DND-41 (cell line): Measurements from ENCODE around the gene CRAMP1.

Source experiments
- ATAC-seq: fragments of 200-7000 bp; cut with Tn5 transposase; 3 replicates; pipeline ENCODE4 v1.9.1; 2021; ENCODE audit warnings: low read depth; ENCODE audit not compliant: insufficient read depth
- DNase-seq: peaks from one replicate; pipeline ENCODE4 v3.0.0-alpha.2; 2020
- H2AFZ ChIP-seq: 2 replicates; pipeline ENCODE4 v1.6.0; 2012; ENCODE audit warnings: low read depth, low read length
- H3K27ac ChIP-seq: 2 replicates; pipeline ENCODE4 v1.5.1; 2012; ENCODE audit warnings: low read length, inconsistent platforms
- H3K27me3 ChIP-seq: fragments of 200-600 bp; sonication (generic); 2 replicates; pipeline ENCODE4 v1.6.0; 2012; ENCODE audit warnings: low read length, mild to moderate bottlenecking, inconsistent platforms; ENCODE audit not compliant: insufficient read depth, poor library complexity
- H3K36me3 ChIP-seq: 2 replicates; pipeline ENCODE4 v1.5.1; 2012; ENCODE audit warnings: low read length, inconsistent platforms; ENCODE audit not compliant: insufficient read depth
- H3K4me1 ChIP-seq: 2 replicates; pipeline ENCODE4 v1.5.1; 2012; ENCODE audit warnings: mild to moderate bottlenecking, low read length; ENCODE audit not compliant: insufficient read depth
- H3K4me2 ChIP-seq: 2 replicates; pipeline ENCODE4 v1.6.0; 2012; ENCODE audit warnings: mild to moderate bottlenecking, moderate library complexity, low read length, inconsistent platforms; ENCODE audit not compliant: insufficient read depth
- H3K4me3 ChIP-seq, 2 experiments: fragments of 200-600 bp in 1 of 2; shearing (Covaris generic) in 1 of 2; 2 replicates each; pipeline ENCODE4 v1.5.1; 2012 to 2016; ENCODE audit warnings: inconsistent platforms in 2 of 2, low read length in 2 of 2, mild to moderate bottlenecking in 2 of 2, low read depth in 1 of 2, moderate library complexity in 1 of 2
- H3K79me2 ChIP-seq: 2 replicates; pipeline ENCODE4 v1.6.0; 2012; ENCODE audit warnings: low read length, inconsistent platforms; ENCODE audit not compliant: insufficient read depth
- H3K9ac ChIP-seq: 2 replicates; pipeline ENCODE4 v1.6.0; 2012; ENCODE audit warnings: low read depth, mild to moderate bottlenecking, inconsistent platforms, low read length, moderate library complexity
- H3K9me3 ChIP-seq: 2 replicates; pipeline ENCODE4 v1.5.1; 2012; ENCODE audit warnings: low read length, moderate library complexity, mild to moderate bottlenecking, inconsistent platforms; ENCODE audit not compliant: insufficient read depth, severe bottlenecking
- H4K20me1 ChIP-seq: 2 replicates; pipeline ENCODE4 v1.6.0; 2012; ENCODE audit warnings: low read length; ENCODE audit not compliant: insufficient read depth
- CTCF ChIP-seq: IDR thresholded peaks from 2 replicates; pipeline ENCODE4 v1.5.1; 2012; ENCODE audit warnings: borderline replicate concordance, low read length, moderate library complexity, mild to moderate bottlenecking; ENCODE audit not compliant: poor library complexity, severe bottlenecking; ENCODE audit errors: extremely low read depth
- EZH2 ChIP-seq: IDR thresholded peaks from 3 replicates; pipeline ENCODE4 v1.6.1; 2012; ENCODE audit warnings: borderline replicate concordance, low read depth, mild to moderate bottlenecking, moderate library complexity, low read length, inconsistent platforms; ENCODE audit not compliant: severe bottlenecking

Gene CRAMP1

GRCh38 chr16:1696863-1697262 lies 84.7 kb downstream of the CRAMP1 start:
- Histone ChIP-seq H3K4me2 (no peak overlapping the region), H3K79me2 (peaks cover 41% of the 10 kb centered on the region), H3K9me3 (no peaks in the 10 kb centered on the region), H3K27ac (no peak overlapping the region), H4K20me1 (peaks cover 31% of the 10 kb centered on the region), H3K9ac (no peak overlapping the region), H2AFZ (no peak overlapping the region), H3K36me3 (peaks cover 98% of the 10 kb centered on the region), H3K4me1 (no peaks in the 10 kb centered on the region), H3K4me3 (no peak overlapping the region), H3K27me3 (no peaks in the 10 kb centered on the region)
- TF ChIP-seq EZH2 (no peak), CTCF (no peak)
- DNase-seq = no peak
- no peak for ATAC-seq

- Histone ChIP-seq H2AFZ (no peak overlapping the region), H4K20me1 (peaks cover 25% of the 10 kb centered on the region; the same call in 1 of the 2 replicates), H3K4me3 (no peak overlapping the region), H3K9ac (no peak overlapping the region), H3K79me2 (peaks cover 23% of the 10 kb centered on the region), H3K36me3 (peaks cover 87% of the 10 kb centered on the region), H3K9me3 (no peaks in the 10 kb centered on the region), H3K27me3 (no peaks in the 10 kb centered on the region), H3K4me1 (no peaks in the 10 kb centered on the region), H3K27ac (no peak overlapping the region), H3K4me2 (no peak overlapping the region)
- TF ChIP-seq EZH2 (no peak), CTCF (no peak)
- ATAC-seq = no peak
- DNase-seq = no peak
These were observed 86.5 kb downstream of the CRAMP1 start for GRCh38 chr16:1698680-1699079.

- Histone ChIP-seq H3K4me3 (no peak overlapping the region), H4K20me1 (peaks cover 25% of the 10 kb centered on the region; the same call in 1 of the 2 replicates), H3K4me1 (peaks cover 12% of the 10 kb centered on the region), H3K4me2 (no peak overlapping the region), H3K36me3 (peaks cover 72% of the 10 kb centered on the region), H2AFZ (no peak overlapping the region), H3K27me3 (no peaks in the 10 kb centered on the region), H3K79me2 (peaks cover 16% of the 10 kb centered on the region), H3K9ac (no peak overlapping the region), H3K27ac (no peak overlapping the region), H3K9me3 (no peaks in the 10 kb centered on the region)
- no peak for TF ChIP-seq CTCF
- TF ChIP-seq EZH2 = no peak
- DNase-seq (no peak), ATAC-seq (no peak)
These were observed 88.1 kb downstream of the CRAMP1 start for GRCh38 chr16:1700246-1700645.
